Stimulated activated CD4-positive, alpha-beta T cell treated with anti-CD3 and anti-CD28 coated beads, Interleukin-15, amount 100 ng/mL, for 24 hours (primary cell): ENCODE data around the gene EML1.

Source experiments
- DNase-seq: peaks from one replicate; pipeline ENCODE4 v3.0.0-alpha.2; 2020

The EML1 gene

GRCh38 chr14:99943620-99944019 lies 150.4 kb downstream of the EML1 start:
- no peak for DNase-seq

- DNase-seq: no peak
Observed at GRCh38 chr14:99944241-99944651, 151.0 kb downstream of the EML1 start.

DNA sequence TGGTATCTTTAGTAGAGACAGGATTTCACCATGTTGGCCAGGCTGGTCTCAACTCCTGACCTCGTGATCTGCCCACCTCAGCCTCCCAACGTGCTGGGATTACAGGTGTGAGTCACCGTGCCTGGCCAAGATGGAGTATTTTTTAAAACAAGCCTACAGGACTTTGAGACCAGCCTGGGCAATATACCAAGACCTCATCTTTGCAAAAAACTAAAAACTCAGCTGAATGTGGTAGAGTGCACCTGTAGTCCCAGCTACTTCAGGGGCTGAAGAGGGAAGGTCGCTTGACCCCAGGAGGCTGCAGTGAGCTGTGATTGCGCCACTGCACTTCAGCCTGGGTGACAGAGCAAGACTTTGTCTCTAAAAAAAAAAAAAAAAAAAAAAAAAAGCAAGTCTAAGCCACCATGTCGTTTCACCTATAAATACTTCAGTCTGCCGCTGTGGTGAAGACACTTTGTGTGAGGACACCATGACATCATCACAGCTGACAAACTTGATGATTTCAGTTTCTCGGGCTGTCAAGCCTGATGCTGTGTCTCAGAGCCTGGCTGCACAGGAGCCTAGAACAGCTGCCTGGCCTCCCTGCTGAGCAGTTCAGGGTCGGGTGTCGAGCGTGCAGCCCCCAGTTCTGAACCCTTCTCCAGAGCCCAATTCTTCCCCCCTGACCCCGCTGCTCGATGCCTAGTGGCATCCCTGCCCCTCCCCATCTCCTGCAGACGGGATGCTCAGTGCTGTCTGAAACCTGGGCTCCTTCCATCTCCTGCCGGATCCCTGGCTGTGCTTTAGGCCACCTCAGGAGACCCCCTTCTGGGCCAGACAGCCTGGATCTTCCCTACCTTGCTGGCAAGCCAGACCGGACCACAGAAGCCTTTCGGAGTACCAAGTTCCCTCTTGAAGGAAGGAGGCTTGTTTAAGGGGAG lies 152.8 kb downstream of the EML1 start:
- peak; percentile 8 for DNase-seq

- peak; percentile 63 for DNase-seq
Observed at GRCh38 chr14:99946652-99947489, 153.7 kb downstream of the EML1 start.

GRCh38 chr14:99947695-99948094 lies 154.5 kb downstream of the EML1 start:
- no peak for DNase-seq

DNA sequence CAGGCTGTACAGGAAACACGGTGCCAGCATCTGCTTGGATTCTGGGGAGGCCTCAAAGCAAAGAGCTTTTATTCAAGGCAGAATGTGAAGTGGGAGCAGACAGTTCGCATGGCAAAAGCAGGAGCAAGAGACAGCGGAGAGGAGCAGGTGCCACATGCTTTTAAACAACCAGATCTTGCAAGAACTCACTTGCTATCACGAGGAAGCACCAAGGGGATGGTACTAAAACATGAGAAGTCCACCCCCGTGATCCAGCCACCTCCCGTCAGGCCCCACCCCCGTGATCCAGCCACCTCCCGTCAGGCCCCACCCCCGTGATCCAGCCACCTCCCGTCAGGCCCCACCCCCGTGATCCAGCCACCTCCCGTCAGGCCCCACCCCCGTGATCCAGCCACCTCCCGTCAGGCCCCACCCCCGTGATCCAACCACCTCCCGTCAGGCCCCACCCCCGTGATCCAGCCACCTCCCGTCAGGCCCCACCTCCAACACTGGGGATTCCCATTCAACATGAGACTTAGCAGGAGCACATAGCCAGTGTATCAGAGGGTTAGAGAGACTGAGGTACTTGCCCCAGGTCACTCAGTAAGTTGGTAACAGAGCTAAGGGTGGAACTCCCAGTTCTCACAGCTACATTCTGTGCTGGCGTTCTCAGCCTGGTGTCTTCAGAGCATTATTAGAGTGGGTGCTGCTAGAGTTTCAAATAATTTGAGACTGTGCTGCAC lies 156.0 kb downstream of the EML1 start:
- peak; percentile 10 for DNase-seq

DNA sequence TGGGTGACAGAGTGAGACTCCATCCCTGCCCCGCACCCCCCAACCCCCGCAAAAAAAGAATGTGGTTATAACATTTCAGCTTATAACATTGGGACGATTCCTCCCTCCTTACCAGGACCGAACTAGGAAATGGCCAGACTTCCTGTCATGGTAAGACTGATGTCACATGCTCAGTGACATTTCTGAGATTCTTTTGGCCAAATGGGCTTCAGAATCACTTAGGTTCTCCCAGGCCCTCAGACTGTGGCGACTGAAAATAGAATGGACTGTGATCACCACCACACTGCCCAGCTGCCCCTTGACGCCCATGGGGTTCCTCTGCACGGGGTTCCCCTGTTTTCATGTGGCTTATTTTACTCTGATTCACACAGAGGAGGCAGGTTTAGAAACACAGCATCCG lies 157.0 kb downstream of the EML1 start:
- DNase-seq: no peak

- no peak for DNase-seq
Observed at GRCh38 chr14:99951085-99951484, 157.9 kb downstream of the EML1 start.

DNA sequence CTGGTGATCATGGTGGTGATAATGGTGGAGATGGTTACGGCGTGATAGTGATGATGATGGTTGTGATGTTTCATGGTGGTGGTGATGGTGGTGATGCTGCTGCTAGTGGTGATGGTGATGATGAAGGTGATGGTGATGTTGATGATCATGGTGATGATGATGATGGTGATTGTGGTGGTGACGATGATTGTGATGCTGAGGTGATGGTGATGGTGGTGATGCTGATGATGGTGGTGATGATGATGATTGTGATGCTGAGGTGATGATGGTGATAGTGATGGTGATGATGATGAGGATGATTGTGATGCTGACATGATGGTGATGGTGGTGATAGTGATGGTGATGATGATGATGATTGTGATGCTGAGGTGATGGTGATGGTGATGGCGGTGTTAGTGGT lies 158.8 kb downstream of the EML1 start:
- DNase-seq: no peak

DNA sequence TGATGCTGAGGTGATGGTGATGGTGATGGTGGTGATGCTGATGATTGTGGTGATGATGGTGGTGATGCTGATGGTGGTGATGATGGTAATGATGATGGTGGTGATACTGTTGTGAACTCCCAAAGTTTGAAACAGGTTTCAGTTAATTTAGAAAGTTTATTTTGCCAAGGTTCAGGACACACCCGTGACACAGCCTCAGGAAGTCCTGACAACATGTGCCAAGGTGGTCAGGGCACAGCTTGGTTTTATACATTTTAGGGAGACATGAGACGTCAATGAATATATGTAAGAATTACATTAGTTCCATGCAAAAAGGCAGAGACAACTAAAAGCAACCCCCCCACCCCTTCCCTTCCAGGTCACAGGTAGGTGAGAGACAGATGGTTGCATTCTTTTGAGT lies 159.2 kb downstream of the EML1 start:
- no peak for DNase-seq

GRCh38 chr14:99955826-99956455 lies 162.7 kb downstream of the EML1 start:
- no peak for DNase-seq

DNA sequence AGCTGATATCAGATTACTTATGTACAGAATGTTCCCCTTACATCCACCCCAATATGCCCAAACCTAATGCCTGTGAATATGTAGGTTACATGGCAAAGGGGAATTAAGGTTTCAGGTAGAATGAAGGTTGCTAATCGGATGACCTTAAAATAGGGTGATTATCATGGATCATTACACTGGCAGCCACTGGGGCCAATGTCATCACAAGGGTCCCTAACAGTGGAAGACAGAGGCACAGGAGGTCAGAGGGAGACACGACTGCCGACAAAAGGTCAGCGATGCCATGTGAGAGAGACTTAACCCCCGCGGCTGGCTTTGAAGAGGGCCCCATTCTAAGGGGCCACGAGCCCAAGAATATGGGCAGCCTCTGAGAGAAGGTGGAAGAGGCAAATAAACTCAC lies 165.2 kb downstream of the EML1 start:
- DNase-seq: no peak

- DNase-seq: no peak
Observed at GRCh38 chr14:99961826-99962518, 168.8 kb downstream of the EML1 start.

- no peak for DNase-seq
Observed at GRCh38 chr14:99964979-99965378, 171.8 kb downstream of the EML1 start.

GRCh38 chr14:99966037-99966835 lies 173.0 kb downstream of the EML1 start:
- no peak for DNase-seq

DNA sequence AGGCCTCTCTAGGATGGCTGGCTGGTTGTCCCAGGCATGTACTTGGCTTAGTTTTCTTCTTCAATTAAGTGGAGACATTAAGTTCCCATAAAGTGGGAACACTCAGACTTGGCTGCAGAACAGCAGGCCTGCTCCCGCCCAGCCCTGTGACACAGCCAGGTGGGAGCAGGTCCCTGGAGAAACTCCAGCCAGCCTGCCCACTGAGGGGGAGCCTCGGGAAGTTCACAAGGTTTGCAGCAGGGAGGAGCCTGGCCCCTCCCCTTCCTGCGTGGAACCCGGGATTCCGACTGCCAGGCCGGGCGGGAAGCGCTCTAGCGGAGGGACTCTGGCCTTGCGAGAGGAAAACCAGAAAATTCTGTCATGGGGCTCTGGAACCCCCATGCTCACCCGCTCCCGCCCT lies 173.7 kb downstream of the EML1 start:
- DNase-seq: no peak

GRCh38 chr14:99968191-99968920 lies 175.1 kb downstream of the EML1 start:
- no peak for DNase-seq

- DNase-seq: no peak
Observed at GRCh38 chr14:99968941-99969340, 175.7 kb downstream of the EML1 start.

DNA sequence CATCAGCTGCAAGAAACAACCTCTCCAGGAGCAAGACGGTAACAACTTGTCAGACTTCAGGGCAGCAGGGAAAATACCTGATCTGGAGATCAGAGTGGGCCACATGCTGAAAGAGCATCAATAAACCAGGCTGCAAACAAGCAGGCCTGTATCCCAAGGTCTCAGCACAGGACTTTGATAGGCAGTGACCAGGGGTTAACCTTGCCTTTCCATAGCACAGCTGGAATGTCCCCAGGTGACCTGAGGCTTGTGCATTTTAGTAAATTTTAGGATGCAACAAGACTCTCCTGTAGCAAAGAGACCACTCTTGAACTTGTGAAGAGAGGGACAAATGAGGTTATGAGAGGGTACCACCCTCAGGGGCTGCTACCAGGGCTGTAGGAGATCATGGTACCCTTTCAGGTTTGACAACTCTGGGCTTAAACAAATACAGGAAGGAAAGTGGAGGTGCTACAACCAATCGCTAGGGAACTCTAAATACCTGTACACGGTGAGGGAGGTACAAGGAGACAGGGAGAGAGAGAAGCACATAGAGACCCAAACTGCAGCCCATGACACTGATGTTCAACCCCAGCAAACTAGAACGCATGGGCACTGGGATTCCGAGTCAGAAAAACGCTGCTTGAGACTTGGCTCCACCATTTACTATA lies 176.6 kb downstream of the EML1 start:
- DNase-seq: no peak
